Activated naive CD8-positive, alpha-beta T cell treated with anti-CD3 and anti-CD28 coated beads, Interleukin-2, amount 10 ng/mL, durations not matched to agents 7 days and 5 days (primary cell): ENCODE measurements around the gene PLXNA1. TPM values are rescaled to one million over a fixed set of nuclear protein-coding genes. Genes with fewer than 3 reads are reported as not detected.

Experiments
- ATAC-seq: fragments of 150-1000 bp; cut with Tn5 transposase; one replicate; pipeline ENCODE4 v1.10.0; 2021; ENCODE audit warnings: low read depth, moderate library complexity
- POLR2A ChIA-PET: fragments of 350-600 bp; sonication (Branson Sonifier 250); formaldehyde crosslinking; loops from one replicate; lab custom pipeline; 2021; ENCODE audit warnings: antibody characterized with exemption; lab: Charles Lee
- DNase-seq: peaks from one replicate; pipeline ENCODE4 v3.0.0; 2021
- H3K27ac Mint-ChIP-seq: one replicate; pipeline ENCODE4 v1.8.0; 2022; ENCODE audit warnings: mild to moderate bottlenecking, mixed read lengths
- H3K27me3 Mint-ChIP-seq: one replicate; pipeline ENCODE4 v1.8.0; 2022; ENCODE audit warnings: mild to moderate bottlenecking, moderate library complexity, mixed read lengths
- H3K36me3 Mint-ChIP-seq: one replicate; pipeline ENCODE4 v1.8.0; 2021; ENCODE audit warnings: mild to moderate bottlenecking, mixed read lengths
- H3K4me1 Mint-ChIP-seq: one replicate; pipeline ENCODE4 v1.8.0; 2021; ENCODE audit warnings: mixed read lengths
- H3K4me3 Mint-ChIP-seq: one replicate; pipeline ENCODE4 v1.8.0; 2022; ENCODE audit warnings: mild to moderate bottlenecking, moderate library complexity, mixed read lengths
- H3K9me3 Mint-ChIP-seq: one replicate; pipeline ENCODE4 v1.8.0; 2021; ENCODE audit warnings: mixed read lengths
- total RNA-seq, 2 experiments: library from RNA; stranded (reverse); gene quantifications; one replicate each; pipeline ENCODE4 v1.2.3, GENCODE V29; 2021

Gene PLXNA1
- total RNA-seq, 2 experiments from 2014 or later: 5.7 to 5.8 TPM

- Mint-ChIP-seq H3K9me3 (no peaks in the 10 kb centered on the region), H3K36me3 (no peaks in the 10 kb centered on the region), H3K27me3 (no peaks in the 10 kb centered on the region), H3K4me1 (peaks cover 3% of the 10 kb centered on the region), H3K4me3 (no peak overlapping the region), H3K27ac (no peak overlapping the region)
- POLR2A ChIA-PET: no interaction called here
- DNase-seq (no peak), ATAC-seq (no peak)
Observed at GRCh38 chr3:127012091-127012490, 29.2 kb downstream of the PLXNA1 start.

DNA sequence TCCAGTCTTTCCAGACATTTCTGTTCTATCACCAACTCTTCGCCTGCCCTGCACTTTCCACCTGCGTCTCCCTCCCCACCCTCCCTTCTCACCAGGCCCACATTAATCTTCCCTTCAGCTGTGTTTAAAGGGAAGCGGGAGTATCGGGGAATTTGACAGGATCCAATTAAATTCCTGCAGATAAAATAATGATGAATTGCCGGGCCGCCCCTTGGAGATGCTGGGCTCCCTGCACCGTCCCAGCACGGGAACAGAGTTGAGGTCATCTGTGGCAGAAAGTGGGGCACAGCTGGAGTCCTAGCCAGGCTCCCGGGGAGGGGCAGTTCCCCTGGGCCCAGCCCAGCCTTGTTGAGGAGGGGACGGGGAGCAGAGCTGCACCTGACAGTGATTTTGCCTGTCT, 30.3 kb downstream of the PLXNA1 start:
- Mint-ChIP-seq H3K36me3 (no peaks in the 10 kb centered on the region), H3K9me3 (no peaks in the 10 kb centered on the region), H3K4me3 (no peak overlapping the region), H3K27ac (no peak overlapping the region), H3K27me3 (no peaks in the 10 kb centered on the region), H3K4me1 (peaks cover 3% of the 10 kb centered on the region)
- DNase-seq (no peak), ATAC-seq (no peak)
- POLR2A ChIA-PET: no interaction called here

- Mint-ChIP-seq H3K4me1 (peaks cover 3% of the 10 kb centered on the region), H3K27me3 (no peaks in the 10 kb centered on the region), H3K9me3 (no peaks in the 10 kb centered on the region), H3K36me3 (no peaks in the 10 kb centered on the region), H3K27ac (no peak overlapping the region), H3K4me3 (no peak overlapping the region)
- DNase-seq (no peak), ATAC-seq (no peak)
- POLR2A ChIA-PET: no interaction called here
Observed at GRCh38 chr3:127013758-127014535, 31.0 kb downstream of the PLXNA1 start.

- H3K4me1 Mint-ChIP-seq: peaks cover 3% of the 10 kb centered on the region
- POLR2A ChIA-PET: no interaction called here
- ATAC-seq: no peak
- H3K27ac Mint-ChIP-seq: no peak overlapping the region
- H3K4me3 Mint-ChIP-seq: no peak overlapping the region
- no peaks in the 10 kb centered on the region for H3K36me3 Mint-ChIP-seq
- no peak for DNase-seq
- H3K27me3 Mint-ChIP-seq: no peaks in the 10 kb centered on the region
- H3K9me3 Mint-ChIP-seq: no peaks in the 10 kb centered on the region
Observed at GRCh38 chr3:127014536-127015281, 31.8 kb downstream of the PLXNA1 start.

DNA sequence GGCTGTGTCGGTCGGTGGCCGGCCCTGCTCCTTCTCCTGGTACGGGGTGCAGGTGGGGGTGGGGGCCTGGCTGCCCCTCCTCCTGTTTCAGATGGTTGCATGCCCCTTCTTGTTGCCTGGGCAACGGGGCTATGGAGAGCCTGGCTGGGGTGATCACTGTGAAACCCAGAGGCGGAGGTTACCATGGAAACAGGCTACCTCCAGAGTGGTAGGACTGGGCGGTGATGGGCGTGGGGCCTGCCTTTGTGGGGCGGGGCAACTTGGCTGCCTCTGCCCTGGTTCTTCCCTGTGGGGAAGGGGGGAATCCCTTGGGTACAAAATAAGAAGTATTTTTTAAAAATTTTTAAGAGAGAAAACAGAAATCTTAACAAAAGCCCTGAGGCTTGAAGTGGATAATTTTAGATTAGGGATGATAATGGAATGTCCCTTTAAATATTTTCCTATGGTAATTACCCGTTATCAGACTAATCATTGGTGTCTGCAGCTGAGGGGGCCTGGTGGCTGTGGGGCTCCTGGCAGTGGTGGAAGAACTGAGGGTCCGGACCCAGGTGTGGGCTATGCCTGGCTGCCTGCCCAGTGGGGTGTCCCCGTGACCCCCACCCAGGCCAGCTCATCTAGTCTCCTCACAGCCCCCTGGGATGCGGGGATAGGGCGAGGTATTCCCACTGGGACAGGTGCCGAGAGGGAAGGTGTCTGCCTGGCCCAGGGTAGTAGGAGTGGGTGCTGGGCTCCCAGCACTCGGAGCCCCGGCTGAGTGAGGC, 32.5 kb downstream of the PLXNA1 start:
- Mint-ChIP-seq H3K36me3 (no peaks in the 10 kb centered on the region), H3K4me3 (no peak overlapping the region), H3K4me1 (peaks cover 3% of the 10 kb centered on the region), H3K27me3 (no peaks in the 10 kb centered on the region), H3K27ac (no peak overlapping the region), H3K9me3 (no peaks in the 10 kb centered on the region)
- ATAC-seq (no peak), DNase-seq (no peak)
- POLR2A ChIA-PET: no interaction called here

- POLR2A ChIA-PET: no interaction called here
- ATAC-seq (no peak), DNase-seq (no peak)
- H3K9me3 Mint-ChIP-seq: no peaks in the 10 kb centered on the region
- H3K4me1 Mint-ChIP-seq: peaks cover 3% of the 10 kb centered on the region
- no peaks in the 10 kb centered on the region for H3K36me3 Mint-ChIP-seq
- H3K27ac Mint-ChIP-seq: no peak overlapping the region
- no peak overlapping the region for H3K4me3 Mint-ChIP-seq
- H3K27me3 Mint-ChIP-seq: no peaks in the 10 kb centered on the region
Observed at GRCh38 chr3:127016043-127016343, 33.1 kb downstream of the PLXNA1 start.

DNA sequence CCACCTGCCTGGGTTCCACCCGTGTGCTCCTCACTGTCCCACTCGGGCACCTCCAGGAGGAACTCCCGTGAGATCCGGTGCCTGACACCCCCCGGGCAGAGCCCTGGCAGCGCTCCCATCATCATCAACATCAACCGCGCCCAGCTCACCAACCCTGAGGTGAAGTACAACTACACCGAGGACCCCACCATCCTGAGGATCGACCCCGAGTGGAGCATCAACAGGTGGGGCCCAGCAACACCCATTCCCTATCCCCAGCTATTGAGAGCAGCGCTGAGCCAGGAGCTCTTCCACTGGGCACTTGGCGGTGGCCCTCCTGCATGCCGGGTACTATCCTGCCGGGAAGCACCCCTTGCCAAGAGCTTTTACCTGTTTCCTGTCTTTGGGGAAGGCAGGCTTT, 33.5 kb downstream of the PLXNA1 start:
- Mint-ChIP-seq H3K4me3 (no peak overlapping the region), H3K27ac (no peak overlapping the region)

DNA sequence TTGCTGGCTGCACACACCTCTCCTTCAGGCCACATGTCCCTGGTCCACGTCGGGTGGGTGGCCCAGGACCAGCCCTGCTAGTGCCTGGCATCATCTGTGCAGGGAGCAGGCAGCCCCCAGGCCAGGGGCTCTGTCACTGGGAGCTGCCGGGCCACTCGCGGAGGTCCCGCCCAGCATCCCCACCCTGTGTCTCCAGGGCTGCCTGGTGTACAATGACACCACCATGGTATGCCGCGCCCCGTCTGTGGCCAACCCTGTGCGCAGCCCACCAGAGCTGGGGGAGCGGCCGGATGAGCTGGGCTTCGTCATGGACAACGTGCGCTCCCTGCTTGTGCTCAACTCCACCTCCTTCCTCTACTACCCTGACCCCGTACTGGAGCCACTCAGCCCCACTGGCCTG, 34.3 kb downstream of the PLXNA1 start:
- H3K4me1 Mint-ChIP-seq: peaks cover 3% of the 10 kb centered on the region
- POLR2A ChIA-PET: no interaction called here
- DNase-seq (no peak), ATAC-seq (no peak)
- no peaks in the 10 kb centered on the region for H3K36me3 Mint-ChIP-seq
- H3K27ac Mint-ChIP-seq: no peak overlapping the region
- no peaks in the 10 kb centered on the region for H3K9me3 Mint-ChIP-seq
- no peak overlapping the region for H3K4me3 Mint-ChIP-seq
- no peaks in the 10 kb centered on the region for H3K27me3 Mint-ChIP-seq

More for the DNA sequence above, 33.5 kb downstream of the PLXNA1 start:
- DNase-seq (no peak), ATAC-seq (no peak)
- Mint-ChIP-seq H3K9me3 (no peaks in the 10 kb centered on the region), H3K36me3 (no peaks in the 10 kb centered on the region), H3K27me3 (no peaks in the 10 kb centered on the region), H3K4me1 (peaks cover 3% of the 10 kb centered on the region)
- POLR2A ChIA-PET: no interaction called here

DNA sequence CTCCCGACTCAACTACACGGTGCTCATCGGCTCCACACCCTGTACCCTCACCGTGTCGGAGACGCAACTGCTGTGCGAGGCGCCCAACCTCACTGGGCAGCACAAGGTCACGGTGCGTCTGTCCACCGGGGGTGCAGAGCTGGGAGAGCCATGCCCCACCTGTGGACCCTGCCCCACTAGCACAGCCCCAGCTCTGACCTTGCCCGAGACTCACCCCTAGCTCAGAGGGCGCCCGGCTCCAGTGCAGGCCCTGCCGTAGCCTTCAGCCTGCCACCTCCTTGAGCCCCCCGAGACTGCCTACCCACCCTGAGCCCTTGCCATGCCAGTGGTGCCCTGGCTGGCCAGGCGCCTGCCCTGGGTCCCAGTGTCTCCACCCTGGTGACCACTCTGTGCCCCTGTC, 34.9 kb downstream of the PLXNA1 start:
- no peak overlapping the region for H3K4me3 Mint-ChIP-seq

DNA sequence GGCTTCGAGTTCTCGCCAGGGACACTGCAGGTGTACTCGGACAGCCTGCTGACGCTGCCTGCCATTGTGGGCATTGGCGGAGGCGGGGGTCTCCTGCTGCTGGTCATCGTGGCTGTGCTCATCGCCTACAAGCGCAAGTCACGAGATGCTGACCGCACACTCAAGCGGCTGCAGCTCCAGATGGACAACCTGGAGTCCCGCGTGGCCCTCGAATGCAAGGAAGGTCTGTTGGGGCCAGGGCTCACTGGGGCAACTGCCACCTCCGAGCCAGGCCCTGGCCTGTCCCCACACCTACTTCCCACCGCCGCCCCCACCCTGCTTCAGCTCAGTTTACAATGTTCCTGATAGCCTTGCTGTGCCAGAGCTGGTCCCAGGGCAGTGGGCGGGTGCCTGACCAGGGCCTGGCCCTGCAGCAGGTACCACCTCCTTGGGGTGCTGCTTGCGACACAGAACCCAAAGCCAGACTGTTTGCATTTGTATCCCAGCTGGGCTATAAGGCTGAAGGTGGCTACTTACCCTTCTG, 35.5 kb downstream of the PLXNA1 start:
- H3K36me3 Mint-ChIP-seq: no peaks in the 10 kb centered on the region
- H3K4me1 Mint-ChIP-seq: peaks cover 3% of the 10 kb centered on the region
- no peak for ATAC-seq
- POLR2A ChIA-PET: no interaction called here
- DNase-seq: no peak
- H3K9me3 Mint-ChIP-seq: no peaks in the 10 kb centered on the region
- no peaks in the 10 kb centered on the region for H3K27me3 Mint-ChIP-seq
- H3K27ac Mint-ChIP-seq: no peak overlapping the region
- H3K4me3 Mint-ChIP-seq: no peak overlapping the region

More for the DNA sequence above, 34.9 kb downstream of the PLXNA1 start:
- POLR2A ChIA-PET: no interaction called here
- DNase-seq (no peak), ATAC-seq (no peak)
- Mint-ChIP-seq H3K9me3 (no peaks in the 10 kb centered on the region), H3K36me3 (no peaks in the 10 kb centered on the region), H3K27me3 (no peaks in the 10 kb centered on the region), H3K4me1 (peaks cover 3% of the 10 kb centered on the region), H3K27ac (no peak overlapping the region)

- Mint-ChIP-seq H3K9me3 (no peaks in the 10 kb centered on the region), H3K27ac (no peak overlapping the region), H3K4me1 (no peaks in the 10 kb centered on the region), H3K27me3 (no peaks in the 10 kb centered on the region), H3K36me3 (no peaks in the 10 kb centered on the region), H3K4me3 (no peak overlapping the region)
- POLR2A ChIA-PET: no interaction called here
- no peak for DNase-seq
- ATAC-seq: no peak
Observed at GRCh38 chr3:127019449-127019848, 36.5 kb downstream of the PLXNA1 start.

- no peaks in the 10 kb centered on the region for H3K27me3 Mint-ChIP-seq
- no peaks in the 10 kb centered on the region for H3K4me1 Mint-ChIP-seq
- no peak for ATAC-seq
- H3K27ac Mint-ChIP-seq: no peak overlapping the region
- POLR2A ChIA-PET: no interaction called here
- no peaks in the 10 kb centered on the region for H3K36me3 Mint-ChIP-seq
- no peaks in the 10 kb centered on the region for H3K9me3 Mint-ChIP-seq
- DNase-seq: no peak
- H3K4me3 Mint-ChIP-seq: no peak overlapping the region
Observed at GRCh38 chr3:127020543-127020942, 37.6 kb downstream of the PLXNA1 start.

GRCh38 chr3:127022849-127023248, 39.9 kb downstream of the PLXNA1 start:
- ATAC-seq: no peak
- Mint-ChIP-seq H3K4me3 (no peak overlapping the region), H3K27ac (no peak overlapping the region), H3K27me3 (no peaks in the 10 kb centered on the region), H3K9me3 (no peaks in the 10 kb centered on the region), H3K4me1 (peaks cover 2% of the 10 kb centered on the region), H3K36me3 (no peaks in the 10 kb centered on the region)
- POLR2A ChIA-PET: no interaction called here
- DNase-seq: no peak
